ENCODE data around the gene KIFAP3.

DNA sequence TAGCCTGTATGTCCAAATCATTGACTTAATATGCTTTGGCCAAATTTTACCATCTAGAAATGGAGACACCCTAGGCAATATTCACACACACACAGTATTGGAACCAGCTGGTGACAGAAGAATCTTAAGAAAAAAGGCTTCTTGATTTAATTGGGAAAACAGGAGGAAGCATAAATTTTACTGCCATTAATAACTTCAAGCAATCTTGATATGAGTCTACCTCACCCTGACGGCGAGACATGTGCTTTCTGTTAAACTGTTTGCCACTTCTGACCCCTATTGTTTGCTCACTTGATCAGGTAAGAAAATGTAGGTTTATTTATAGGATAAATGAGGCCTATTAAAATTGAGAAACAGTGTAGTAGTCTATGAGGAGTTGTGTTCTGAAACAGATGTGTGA is 73.2 kb downstream of the KIFAP3 start:
- TF ChIP-seq, protein P1, sequence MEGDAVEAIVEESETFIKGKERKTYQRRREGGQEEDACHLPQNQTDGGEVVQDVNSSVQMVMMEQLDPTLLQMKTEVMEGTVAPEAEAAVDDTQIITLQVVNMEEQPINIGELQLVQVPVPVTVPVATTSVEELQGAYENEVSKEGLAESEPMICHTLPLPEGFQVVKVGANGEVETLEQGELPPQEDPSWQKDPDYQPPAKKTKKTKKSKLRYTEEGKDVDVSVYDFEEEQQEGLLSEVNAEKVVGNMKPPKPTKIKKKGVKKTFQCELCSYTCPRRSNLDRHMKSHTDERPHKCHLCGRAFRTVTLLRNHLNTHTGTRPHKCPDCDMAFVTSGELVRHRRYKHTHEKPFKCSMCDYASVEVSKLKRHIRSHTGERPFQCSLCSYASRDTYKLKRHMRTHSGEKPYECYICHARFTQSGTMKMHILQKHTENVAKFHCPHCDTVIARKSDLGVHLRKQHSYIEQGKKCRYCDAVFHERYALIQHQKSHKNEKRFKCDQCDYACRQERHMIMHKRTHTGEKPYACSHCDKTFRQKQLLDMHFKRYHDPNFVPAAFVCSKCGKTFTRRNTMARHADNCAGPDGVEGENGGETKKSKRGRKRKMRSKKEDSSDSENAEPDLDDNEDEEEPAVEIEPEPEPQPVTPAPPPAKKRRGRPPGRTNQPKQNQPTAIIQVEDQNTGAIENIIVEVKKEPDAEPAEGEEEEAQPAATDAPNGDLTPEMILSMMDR (IDR thresholded peaks at IDR 0.05), result no peak
- TF ChIP-seq EZH2 (IDR thresholded peaks at IDR 0.05; ENCODE audit: borderline replicate concordance, insufficient read depth, low read depth, low read length, poor library complexity, severe bottlenecking), result no peak
